ENCODE results near the gene IL17B.

- TF ChIP-seq GATA3 (IDR thresholded peaks at IDR 0.05; ENCODE audit: low read depth, low read length) (no peak), GATA2 (IDR thresholded peaks at IDR 0.05; ENCODE audit: low read depth, low read length) (no peak)
Measured at GRCh38 chr5:149338364-149338763, 40.7 kb downstream of the IL17B start.
